Calu3 (cell line): ENCODE results near the gene GPR22. TPM values are rescaled to one million over a fixed set of nuclear protein-coding genes. Genes with fewer than 3 reads are reported as not detected.

Experiments
- BruUV-seq: library from RNA; stranded (reverse); fragments of 400-500 nt; replicated peaks from 2 replicates; lab custom pipeline; 2021; lab: Mats Ljungman, UMichigan
- CTCF ChIA-PET: fragments of 300-600 bp; sonication (Branson Sonifier 250); formaldehyde crosslinking; loops from one replicate; lab custom pipeline; 2022; ENCODE audit warnings: antibody characterized with exemption; lab: Charles Lee
- DNase-seq: peaks from one replicate; pipeline ENCODE4 v3.0.0; 2022
- H3K27ac Mint-ChIP-seq: one replicate; pipeline ENCODE4 v1.8.0; 2022; ENCODE audit warnings: mixed read lengths; ENCODE audit not compliant: unreplicated experiment
- H3K27me3 Mint-ChIP-seq: one replicate; pipeline ENCODE4 v1.8.0; 2022; ENCODE audit warnings: mixed read lengths; ENCODE audit not compliant: unreplicated experiment
- H3K36me3 Mint-ChIP-seq: one replicate; pipeline ENCODE4 v1.8.0; 2022; ENCODE audit warnings: mild to moderate bottlenecking, moderate library complexity, mixed read lengths; ENCODE audit not compliant: insufficient read depth, unreplicated experiment
- H3K4me1 Mint-ChIP-seq: one replicate; pipeline ENCODE4 v1.8.0; 2022; ENCODE audit warnings: mild to moderate bottlenecking, low read depth, mixed read lengths; ENCODE audit not compliant: unreplicated experiment
- H3K4me3 Mint-ChIP-seq: one replicate; pipeline ENCODE4 v1.8.0; 2022; ENCODE audit warnings: mild to moderate bottlenecking, low read depth, moderate library complexity, mixed read lengths; ENCODE audit not compliant: unreplicated experiment
- H3K9me3 Mint-ChIP-seq: one replicate; pipeline ENCODE4 v1.8.0; 2022; ENCODE audit warnings: low read depth, mixed read lengths; ENCODE audit not compliant: unreplicated experiment
- CTCF ChIP-seq: fragments of 200-600 bp; IDR thresholded peaks from one replicate; pipeline ENCODE4 v1.8.0; 2022; ENCODE audit warnings: antibody characterized with exemption; ENCODE audit not compliant: unreplicated experiment
- intact Hi-C: fragments of 100-400 bp; cut with micrococcal nuclease; formaldehyde crosslinking; loops from one replicate; pipeline ENCODE4 v1.10.0; 2022; ENCODE audit not compliant: unreplicated experiment
- total RNA-seq: library from RNA; stranded (reverse); gene quantifications from 2 replicates; pipeline ENCODE4 v1.2.3, GENCODE V29; 2022

Gene GPR22
- total RNA-seq, 1 experiment from 2014 or later, result not detected

DNA sequence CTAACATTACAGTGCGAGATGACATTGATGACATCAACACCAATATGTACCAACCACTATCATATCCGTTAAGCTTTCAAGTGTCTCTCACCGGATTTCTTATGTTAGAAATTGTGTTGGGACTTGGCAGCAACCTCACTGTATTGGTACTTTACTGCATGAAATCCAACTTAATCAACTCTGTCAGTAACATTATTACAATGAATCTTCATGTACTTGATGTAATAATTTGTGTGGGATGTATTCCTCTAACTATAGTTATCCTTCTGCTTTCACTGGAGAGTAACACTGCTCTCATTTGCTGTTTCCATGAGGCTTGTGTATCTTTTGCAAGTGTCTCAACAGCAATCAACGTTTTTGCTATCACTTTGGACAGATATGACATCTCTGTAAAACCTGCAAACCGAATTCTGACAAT is 4.3 kb downstream of the GPR22 start:
- no peak for TF ChIP-seq CTCF
- intact Hi-C loops, result no loop called here
- Mint-ChIP-seq H3K27me3 (no peaks in the 10 kb centered on the region), H3K36me3 (no peaks in the 10 kb centered on the region), H3K4me1 (no peaks in the 10 kb centered on the region), H3K27ac (no peak overlapping the region), H3K4me3 (no peak overlapping the region), H3K9me3 (no peaks in the 10 kb centered on the region)
- CTCF ChIA-PET, result no interaction called here
- BruUV-seq, result no TSS peak
- DNase-seq, result no peak

DNA sequence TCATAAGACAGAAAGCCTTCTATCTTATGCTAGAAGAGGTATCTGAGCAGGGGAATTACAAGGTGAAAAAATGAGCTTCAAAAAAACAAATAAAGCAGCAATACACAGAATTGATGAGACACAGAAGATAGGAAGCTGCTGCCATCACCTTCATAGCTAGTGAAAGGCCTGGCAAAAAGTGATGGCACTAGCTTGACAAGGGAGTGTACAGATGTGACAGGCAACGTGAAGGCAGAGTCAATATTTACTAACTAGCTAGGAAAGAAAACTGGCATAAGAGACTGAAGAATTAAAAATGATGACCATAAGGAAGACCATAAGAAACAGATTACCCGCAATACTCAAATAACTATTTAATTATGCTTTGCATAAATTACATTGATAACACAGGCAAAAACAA is 9.4 kb downstream of the GPR22 start:
- DNase-seq, result no peak
- Mint-ChIP-seq H3K9me3 (no peaks in the 10 kb centered on the region), H3K36me3 (no peaks in the 10 kb centered on the region), H3K4me1 (no peaks in the 10 kb centered on the region), H3K4me3 (no peak overlapping the region), H3K27me3 (no peaks in the 10 kb centered on the region), H3K27ac (no peak overlapping the region)
- BruUV-seq, result no TSS peak
- no peak for TF ChIP-seq CTCF
- CTCF ChIA-PET, result no interaction called here
- intact Hi-C loops, result no loop called here

- CTCF ChIA-PET, result no interaction called here
- no peak for TF ChIP-seq CTCF
- intact Hi-C loops, result no loop called here
- no peaks in the 10 kb centered on the region for H3K27me3 Mint-ChIP-seq
- no peak overlapping the region for H3K4me3 Mint-ChIP-seq
- no peak for DNase-seq
- no peak overlapping the region for H3K27ac Mint-ChIP-seq
- no peaks in the 10 kb centered on the region for H3K9me3 Mint-ChIP-seq
- BruUV-seq, result no TSS peak
- no peaks in the 10 kb centered on the region for H3K36me3 Mint-ChIP-seq
- H3K4me1 Mint-ChIP-seq, result no peaks in the 10 kb centered on the region
Measured at GRCh38 chr7:107480932-107481331, 11.1 kb downstream of the GPR22 start.

- Mint-ChIP-seq H3K27me3 (no peaks in the 10 kb centered on the region), H3K36me3 (no peaks in the 10 kb centered on the region), H3K27ac (no peak overlapping the region), H3K4me3 (no peak overlapping the region), H3K9me3 (no peaks in the 10 kb centered on the region), H3K4me1 (no peaks in the 10 kb centered on the region)
- no peak for DNase-seq
- no TSS peak for BruUV-seq
- TF ChIP-seq CTCF, result no peak
- CTCF ChIA-PET, result no interaction called here
- intact Hi-C loops, result no loop called here
Measured at GRCh38 chr7:107482571-107482970, 12.7 kb downstream of the GPR22 start.

DNA sequence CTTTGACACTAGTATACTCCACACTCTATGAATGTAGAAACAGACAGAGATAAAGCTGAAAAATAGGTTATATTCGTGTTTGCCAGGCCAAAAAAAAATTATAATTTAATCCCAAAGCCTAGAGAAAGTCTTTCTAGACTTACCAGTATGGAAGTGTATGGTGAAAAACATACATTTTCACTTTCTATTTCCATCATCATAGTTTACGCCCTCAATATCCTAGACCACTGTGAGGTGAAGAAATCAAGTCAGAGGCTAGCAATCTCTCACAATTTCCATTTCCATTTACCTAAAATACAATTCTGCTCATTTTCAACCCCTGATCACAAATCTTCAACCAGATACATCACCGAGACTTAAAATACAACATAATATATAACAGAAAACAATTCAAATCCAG is 16.2 kb downstream of the GPR22 start:
- no peaks in the 10 kb centered on the region for H3K4me1 Mint-ChIP-seq
- H3K9me3 Mint-ChIP-seq, result no peaks in the 10 kb centered on the region
- no peak for TF ChIP-seq CTCF
- no peaks in the 10 kb centered on the region for H3K36me3 Mint-ChIP-seq
- intact Hi-C loops, result no loop called here
- H3K4me3 Mint-ChIP-seq, result no peak overlapping the region
- no peaks in the 10 kb centered on the region for H3K27me3 Mint-ChIP-seq
- BruUV-seq, result no TSS peak
- DNase-seq, result no peak
- no peak overlapping the region for H3K27ac Mint-ChIP-seq
- CTCF ChIA-PET, result no interaction called here
